ENCODE results near the gene SAMD8. TPM values are rescaled to one million over a fixed set of nuclear protein-coding genes. Genes with fewer than 3 reads are reported as not detected.

Gene SAMD8
- total and polyA plus RNA-seq, 2 of the 8 experiments (the other 6 are each of a cell fraction or from before 2014, with no cell fraction given) = 11.7 to 20.9 TPM

DNA sequence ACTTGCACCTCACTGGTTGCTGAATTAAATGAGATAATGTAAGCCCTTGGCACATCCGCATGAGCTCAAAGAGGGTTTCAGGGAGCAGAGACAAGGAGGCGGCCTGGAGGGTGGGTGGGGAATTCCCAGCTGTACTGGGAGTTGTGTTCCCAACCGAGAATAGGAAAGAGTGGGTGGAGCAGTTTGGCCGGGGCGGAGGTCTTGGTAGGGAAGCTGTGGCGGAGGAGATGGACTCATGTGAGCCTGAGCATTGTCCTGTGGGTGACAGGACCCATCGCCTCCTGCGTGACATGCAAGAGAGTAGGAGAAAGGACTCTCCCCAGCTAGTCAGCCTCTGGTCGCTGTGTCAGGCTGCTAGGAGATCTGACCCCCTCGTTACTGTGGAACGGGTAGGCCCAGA lies 41.0 kb upstream of the SAMD8 start:
- H3K4ac ChIP-seq (replicated peaks; ENCODE audit: insufficient read length, low read depth, low read length) = no peak overlapping the region
- no peak overlapping the region for H2BK20ac ChIP-seq (ENCODE audit: low read length)
- ChIA-PET POLR2A (ENCODE audit: partially characterized antibody) (no interaction called here), CTCF (ENCODE audit: partially characterized antibody) (interaction anchor here (1.0 to 1.3 kb wide), 2 partner anchors 30 to 36 kb away, joined by 3 read pairs; no protein-coding TSS in a partner anchor)
- H3K56ac ChIP-seq (replicated peaks; ENCODE audit: insufficient read length, low read depth, low read length) = no peak overlapping the region
- H4K8ac ChIP-seq (ENCODE audit: extremely low read depth, insufficient read depth, low read length) = no peak overlapping the region; the same call in 1 of the 2 replicates
- H3K79me1 ChIP-seq (ENCODE audit: low read depth, low read length) = no peaks in the 10 kb centered on the region
- no peak overlapping the region for H2AFZ ChIP-seq (ENCODE audit: low read length)
- H4K20me1 ChIP-seq (replicated peaks in 1 of 2; ENCODE audit: control insufficient read depth in 1 of 2, insufficient read depth in 2 of 2, low read length in 2 of 2) = no peaks in the 10 kb centered on the region
- H3K4me3 ChIP-seq (ENCODE audit: extremely low read depth in 1 of 4, insufficient read depth in 2 of 4, low read depth in 3 of 4, low read length in 4 of 4) = no peak overlapping the region
- DNase-seq (ENCODE audit: low read depth in 1 of 2, low spot score in 2 of 2) (no peak), FAIRE-seq (no peak)
- H3K4me1 ChIP-seq (replicated peaks in 1 of 4; ENCODE audit: control insufficient read depth in 3 of 4, insufficient read depth in 4 of 4, low read length in 3 of 4) = no peaks in the 10 kb centered on the region; a peak in 2 of 7 replicates
- H2BK15ac ChIP-seq (ENCODE audit: low read length) = peak overlapping the region; percentile 72; the same call in 1 of the 2 replicates
- H3K27me3 ChIP-seq (replicated peaks in 1 of 4; ENCODE audit: control insufficient read depth in 3 of 4, extremely low read depth in 1 of 4, insufficient read depth in 3 of 4, low read length in 3 of 4) = no peaks in the 10 kb centered on the region
- no peak overlapping the region for H3K27ac ChIP-seq (ENCODE audit: low read depth, low read length)
- no peak overlapping the region for H3K18ac ChIP-seq (ENCODE audit: extremely low read depth, low read length)
- peak overlapping the region; percentile 60; the same call in 1 of the 2 replicates for H2BK12ac ChIP-seq (ENCODE audit: low read depth, low read length)
- no peak overlapping the region for H3K14ac ChIP-seq (ENCODE audit: insufficient read length)
- no peak overlapping the region for H4K5ac ChIP-seq (ENCODE audit: insufficient read length, low read depth, low read length)
- no peak overlapping the region for H3K23ac ChIP-seq (ENCODE audit: insufficient read length)
- no peak overlapping the region for H3K9ac ChIP-seq (replicated peaks in 1 of 4; ENCODE audit: extremely low read depth in 1 of 4, low read depth in 3 of 4, low read length in 3 of 4)
- H2BK120ac ChIP-seq (replicated peaks; ENCODE audit: low read depth, low read length) = no peak overlapping the region
- no peaks in the 10 kb centered on the region for H3K79me2 ChIP-seq (ENCODE audit: control insufficient read depth in 1 of 2, insufficient read depth in 2 of 2, low read length in 2 of 2)
- 95% methylated on average over 11 of the region's 11 CpGs; no CpG with 5 or more reads in 1 of the 2 experiments for WGBS, 2 experiments (ENCODE audit: extremely low coverage in 1 of 2, insufficient coverage in 1 of 2, insufficient read length in 1 of 2, insufficient replicate concordance in 2 of 2, low coverage in 1 of 2, low lambda C conversion rate in 2 of 2, missing lambda C conversion rate in 1 of 2)
- no peaks in the 10 kb centered on the region for H3K23me2 ChIP-seq (ENCODE audit: low read depth, low read length)
- no peaks in the 10 kb centered on the region for H3K36me3 ChIP-seq (ENCODE audit: control insufficient read depth in 2 of 4, insufficient read depth in 4 of 4, low read length in 3 of 4)
- no peak overlapping the region for H3K4me2 ChIP-seq (ENCODE audit: insufficient read depth in 1 of 2, low read depth in 2 of 2, low read length in 2 of 2)
- H4K91ac ChIP-seq (replicated peaks; ENCODE audit: insufficient read length, low read length) = no peak overlapping the region
- H3K9me3 ChIP-seq (ENCODE audit: insufficient read depth in 2 of 2, low read depth in 1 of 2, low read length in 1 of 2) = no peaks in the 10 kb centered on the region
- no peak overlapping the region for H2BK5ac ChIP-seq (ENCODE audit: low read depth, low read length)
- H2AK5ac ChIP-seq (ENCODE audit: low read depth, low read length) = peak overlapping the region; percentile 61; the same call in 1 of the 2 replicates
- TF ChIP-seq GTF2F1 (IDR thresholded peaks at IDR 0.05; ENCODE audit: borderline replicate concordance, low read depth, low read length) (no peak), RXRA (IDR thresholded peaks at IDR 0.05; ENCODE audit: insufficient read depth, low read depth, low read length) (no peak), PHF8 (conservative IDR thresholded peaks at IDR 0.05; ENCODE audit: low read depth, low read length) (no peak), POLR2A (IDR thresholded peaks at IDR 0.05; ENCODE audit: control extremely low read depth in 1 of 2, low read depth in 2 of 2, low read length in 2 of 2) (no peak), YY1 (IDR thresholded peaks at IDR 0.05; ENCODE audit: low read depth, low read length) (no peak), RBBP5 (IDR thresholded peaks at IDR 0.05; ENCODE audit: borderline replicate concordance, low read depth, low read length) (no peak), SP4 (IDR thresholded peaks at IDR 0.05; ENCODE audit: low read length) (no peak), KDM4A (IDR thresholded peaks at IDR 0.05; ENCODE audit: low read depth, low read length, severe bottlenecking) (no peak), JUND (IDR thresholded peaks at IDR 0.05; ENCODE audit: low read length) (no peak), CTBP2 (IDR thresholded peaks at IDR 0.05; ENCODE audit: borderline replicate concordance, insufficient read depth, insufficient read length, low read length) (no peak), CHD2 (IDR thresholded peaks at IDR 0.05; ENCODE audit: low read length) (no peak), BACH1 (IDR thresholded peaks at IDR 0.05; ENCODE audit: low read length) (no peak), RFX5 (IDR thresholded peaks at IDR 0.05; ENCODE audit: borderline replicate concordance, low read depth, low read length) (no peak)
- TF ChIP-seq, protein P1, sequence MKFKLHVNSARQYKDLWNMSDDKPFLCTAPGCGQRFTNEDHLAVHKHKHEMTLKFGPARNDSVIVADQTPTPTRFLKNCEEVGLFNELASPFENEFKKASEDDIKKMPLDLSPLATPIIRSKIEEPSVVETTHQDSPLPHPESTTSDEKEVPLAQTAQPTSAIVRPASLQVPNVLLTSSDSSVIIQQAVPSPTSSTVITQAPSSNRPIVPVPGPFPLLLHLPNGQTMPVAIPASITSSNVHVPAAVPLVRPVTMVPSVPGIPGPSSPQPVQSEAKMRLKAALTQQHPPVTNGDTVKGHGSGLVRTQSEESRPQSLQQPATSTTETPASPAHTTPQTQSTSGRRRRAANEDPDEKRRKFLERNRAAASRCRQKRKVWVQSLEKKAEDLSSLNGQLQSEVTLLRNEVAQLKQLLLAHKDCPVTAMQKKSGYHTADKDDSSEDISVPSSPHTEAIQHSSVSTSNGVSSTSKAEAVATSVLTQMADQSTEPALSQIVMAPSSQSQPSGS (IDR thresholded peaks at IDR 0.05; ENCODE audit: low read length) = no peak

Data from H1 (cell line).